Stimulated activated CD4-positive, alpha-beta T cell treated with anti-CD3 and anti-CD28 coated beads, Interleukin-2, amount 100 ng/mL, for 24 hours (primary cell): ENCODE results near the gene ANKMY2.

Experiments used
- DNase-seq, 2 donors: peaks; one replicate each; pipeline ENCODE4 v3.0.0-alpha.2; 2020

ANKMY2 gene

GRCh38 chr7:16657656-16658279, 12.2 kb upstream of the ANKMY2 start:
- DNase-seq: no peak

- no peak for DNase-seq
These were observed 10.6 kb upstream of the ANKMY2 start for GRCh38 chr7:16656141-16656540.

GRCh38 chr7:16655394-16655793, 9.8 kb upstream of the ANKMY2 start:
- DNase-seq: no peak

GRCh38 chr7:16652888-16653287, 7.3 kb upstream of the ANKMY2 start:
- DNase-seq: no peak

GRCh38 chr7:16652240-16652583, 6.7 kb upstream of the ANKMY2 start:
- no peak for DNase-seq

- no peak for DNase-seq
These were observed 6.1 kb upstream of the ANKMY2 start for GRCh38 chr7:16651396-16652239.

GRCh38 chr7:16650266-16650665, 4.7 kb upstream of the ANKMY2 start:
- DNase-seq: no peak

- no peak for DNase-seq
These were observed 3.6 kb upstream of the ANKMY2 start for GRCh38 chr7:16649196-16649595.

- no peak for DNase-seq
These were observed 3.0 kb upstream of the ANKMY2 start for GRCh38 chr7:16648551-16648950.

- DNase-seq: no peak
These were observed 1.9 kb upstream of the ANKMY2 start for GRCh38 chr7:16647435-16647960.

- peak in 1 of 2 donors; percentile 20 for DNase-seq
These were observed 1.0 kb upstream of the ANKMY2 start for GRCh38 chr7:16646472-16647072.

- DNase-seq: peak; percentile 55 to 63
These were observed 640 bp downstream of the ANKMY2 start for GRCh38 chr7:16644636-16645592.

GRCh38 chr7:16644157-16644556, 1.4 kb downstream of the ANKMY2 start:
- DNase-seq: no peak

- no peak for DNase-seq
These were observed 7.0 kb downstream of the ANKMY2 start for GRCh38 chr7:16638282-16639280.

- DNase-seq: no peak
These were observed 8.2 kb downstream of the ANKMY2 start for GRCh38 chr7:16637379-16637778.

- no peak for DNase-seq
These were observed 8.9 kb downstream of the ANKMY2 start for GRCh38 chr7:16636555-16637101.

- no peak for DNase-seq
These were observed 11.2 kb downstream of the ANKMY2 start for GRCh38 chr7:16634271-16634738.

- DNase-seq: no peak
These were observed 14.9 kb downstream of the ANKMY2 start for GRCh38 chr7:16630654-16631053.

- DNase-seq: no peak
These were observed 18.3 kb downstream of the ANKMY2 start for GRCh38 chr7:16627236-16627635.

- no peak for DNase-seq
These were observed 19.2 kb downstream of the ANKMY2 start for GRCh38 chr7:16626388-16626787.

GRCh38 chr7:16619979-16620408, 25.6 kb downstream of the ANKMY2 start:
- peak in 1 of 2 donors; percentile 20 for DNase-seq
